Astrocyte (in vitro differentiated cells and primary cell): ENCODE results near the gene RALB. TPM values are rescaled to one million over a fixed set of nuclear protein-coding genes. Genes with fewer than 3 reads are reported as not detected.

Source experiments
- DNase-seq: peaks from one replicate; pipeline ENCODE4 v3.0.0-alpha.2; 2010; ENCODE audit warnings: low read depth
- FAIRE-seq: peaks from 2 replicates; lab custom pipeline; 2011; peaks lifted over from hg19 to GRCh38; lab: Jason Lieb, UNC
- H2AFZ ChIP-seq: 2 replicates; pipeline ENCODE4 v1.6.0; 2012; ENCODE audit warnings: low read depth, low read length, inconsistent platforms
- H3K27ac ChIP-seq: 2 replicates; pipeline ENCODE4 v1.5.1; 2011; ENCODE audit warnings: low read depth, low read length, inconsistent platforms
- H3K27me3 ChIP-seq: 2 replicates; pipeline ENCODE4 v1.6.0; 2011; ENCODE audit warnings: low read length, inconsistent platforms; ENCODE audit not compliant: insufficient read depth
- H3K36me3 ChIP-seq: 2 replicates; pipeline ENCODE4 v1.5.1; 2011; ENCODE audit warnings: low read length, inconsistent platforms; ENCODE audit not compliant: insufficient read depth
- H3K4me1 ChIP-seq: 2 replicates; pipeline ENCODE4 v1.5.1; 2011; ENCODE audit warnings: low read length, inconsistent platforms; ENCODE audit not compliant: insufficient read depth
- H3K4me2 ChIP-seq: 2 replicates; pipeline ENCODE4 v1.6.0; 2012; ENCODE audit warnings: low read length, inconsistent platforms
- H3K4me3 ChIP-seq: 2 replicates; pipeline ENCODE4 v1.5.1; 2011; ENCODE audit warnings: low read depth, mild to moderate bottlenecking, low read length, inconsistent platforms; ENCODE audit not compliant: insufficient read depth
- H3K79me2 ChIP-seq: 2 replicates; pipeline ENCODE4 v1.6.0; 2012; ENCODE audit warnings: mild to moderate bottlenecking, low read length, inconsistent platforms; ENCODE audit not compliant: insufficient read depth
- H3K9ac ChIP-seq: 2 replicates; pipeline ENCODE4 v1.6.0; 2012; ENCODE audit warnings: mild to moderate bottlenecking, low read length, inconsistent platforms
- H3K9me3 ChIP-seq: 2 replicates; pipeline ENCODE4 v1.5.1; 2012; ENCODE audit warnings: low read depth, mild to moderate bottlenecking, low read length, inconsistent platforms; ENCODE audit not compliant: insufficient read depth
- H4K20me1 ChIP-seq: 2 replicates; pipeline ENCODE4 v1.6.0; 2012; ENCODE audit warnings: low read length, inconsistent platforms; ENCODE audit not compliant: insufficient read depth
- H3K27ac Mint-ChIP-seq: one replicate; pipeline ENCODE4 v1.8.0; 2021; ENCODE audit warnings: mild to moderate bottlenecking, mixed read lengths; ENCODE audit not compliant: unreplicated experiment
- H3K27me3 Mint-ChIP-seq: one replicate; pipeline ENCODE4 v1.8.0; 2021; ENCODE audit warnings: low read depth, mixed read lengths; ENCODE audit not compliant: unreplicated experiment
- H3K36me3 Mint-ChIP-seq: one replicate; pipeline ENCODE4 v1.8.0; 2021; ENCODE audit warnings: low read depth, mixed read lengths; ENCODE audit not compliant: unreplicated experiment
- H3K4me1 Mint-ChIP-seq: one replicate; pipeline ENCODE4 v1.8.0; 2021; ENCODE audit warnings: low read depth, mixed read lengths; ENCODE audit not compliant: unreplicated experiment
- H3K4me3 Mint-ChIP-seq: one replicate; pipeline ENCODE4 v1.8.0; 2021; ENCODE audit warnings: mild to moderate bottlenecking, moderate library complexity, mixed read lengths; ENCODE audit not compliant: unreplicated experiment
- H3K9me3 Mint-ChIP-seq: one replicate; pipeline ENCODE4 v1.8.0; 2021; ENCODE audit warnings: mild to moderate bottlenecking, mixed read lengths; ENCODE audit not compliant: unreplicated experiment
- CTCF ChIP-seq: IDR thresholded peaks from 2 replicates; pipeline ENCODE4 v1.5.1; 2011; ENCODE audit warnings: low read depth, mild to moderate bottlenecking, inconsistent platforms, low read length, moderate library complexity; ENCODE audit not compliant: insufficient read depth
- EZH2 ChIP-seq: IDR thresholded peaks from 2 replicates; pipeline ENCODE4 v1.6.1; 2012; ENCODE audit warnings: mild to moderate bottlenecking, low read length, inconsistent platforms; ENCODE audit not compliant: insufficient read depth
- total RNA-seq: library from RNA; stranded (reverse); gene quantifications from 2 replicates; pipeline ENCODE4 v1.2.1, GENCODE V29; 2021

Gene RALB
- total RNA-seq, 1 donor from 2014 or later, result 44.5 TPM

GRCh38 chr2:120272763-120273481 is 20.3 kb downstream of the RALB start:
- H3K4me2 ChIP-seq, result no peak overlapping the region
- no peak for DNase-seq
- peaks cover 95% of the 10 kb centered on the region for H3K79me2 ChIP-seq
- TF ChIP-seq EZH2 (no peak), CTCF (no peak)
- Mint-ChIP-seq H3K4me3 (no peak overlapping the region), H3K4me1 (peaks cover 4% of the 10 kb centered on the region), H3K36me3 (peaks cover 11% of the 10 kb centered on the region), H3K27ac (no peak overlapping the region), H3K9me3 (no peaks in the 10 kb centered on the region), H3K27me3 (no peaks in the 10 kb centered on the region)
- FAIRE-seq, result no peak
- no peaks in the 10 kb centered on the region for H3K9me3 ChIP-seq
- H3K4me1 ChIP-seq, result no peaks in the 10 kb centered on the region
- H3K9ac ChIP-seq, result no peak overlapping the region
- no peaks in the 10 kb centered on the region for H3K36me3 ChIP-seq
- no peaks in the 10 kb centered on the region for H3K27me3 ChIP-seq
- no peak overlapping the region for H3K27ac ChIP-seq
- peaks cover 87% of the 10 kb centered on the region for H4K20me1 ChIP-seq
- H2AFZ ChIP-seq, result no peak overlapping the region
- no peak overlapping the region for H3K4me3 ChIP-seq

- Histone ChIP-seq H3K36me3 (peaks cover 6% of the 10 kb centered on the region), H3K27me3 (no peaks in the 10 kb centered on the region), H3K27ac (no peak overlapping the region), H3K4me1 (no peaks in the 10 kb centered on the region), H2AFZ (no peak overlapping the region), H4K20me1 (peaks cover 88% of the 10 kb centered on the region), H3K9me3 (no peaks in the 10 kb centered on the region), H3K9ac (no peak overlapping the region), H3K79me2 (peaks cover 82% of the 10 kb centered on the region), H3K4me2 (no peak overlapping the region), H3K4me3 (no peak overlapping the region)
- peaks cover 18% of the 10 kb centered on the region for H3K36me3 Mint-ChIP-seq
- H3K27ac Mint-ChIP-seq, result no peak overlapping the region
- H3K4me3 Mint-ChIP-seq, result no peak overlapping the region
- peaks cover 4% of the 10 kb centered on the region for H3K4me1 Mint-ChIP-seq
- H3K27me3 Mint-ChIP-seq, result no peaks in the 10 kb centered on the region
- TF ChIP-seq EZH2 (no peak), CTCF (no peak)
- no peaks in the 10 kb centered on the region for H3K9me3 Mint-ChIP-seq
- FAIRE-seq, result no peak
- DNase-seq, result no peak
Measured at GRCh38 chr2:120275617-120276400, 23.2 kb downstream of the RALB start.
